Neural cell (in vitro differentiated cells): ENCODE results near the gene PCDH1.

ENCODE experiments used
- CTCF ChIP-seq: fragments of 450-650 bp; IDR thresholded peaks from 2 replicates; pipeline ENCODE4 v1.5.1; 2014; ENCODE audit warnings: antibody characterized with exemption, mild to moderate bottlenecking, moderate library complexity; ENCODE audit not compliant: poor library complexity, severe bottlenecking
- EZH2 ChIP-seq: fragments of 200-600, 300-800 bp; shearing (Covaris generic), sonication (generic); IDR thresholded peaks from 2 replicates; pipeline ENCODE4 v1.6.1; 2014; ENCODE audit warnings: antibody characterized with exemption, low read length, borderline replicate concordance, mild to moderate bottlenecking; ENCODE audit not compliant: insufficient read depth, poor library complexity, severe bottlenecking
- POLR2AphosphoS5 ChIP-seq: IDR thresholded peaks from 2 replicates; pipeline ENCODE4 v1.6.1; 2012

DNA sequence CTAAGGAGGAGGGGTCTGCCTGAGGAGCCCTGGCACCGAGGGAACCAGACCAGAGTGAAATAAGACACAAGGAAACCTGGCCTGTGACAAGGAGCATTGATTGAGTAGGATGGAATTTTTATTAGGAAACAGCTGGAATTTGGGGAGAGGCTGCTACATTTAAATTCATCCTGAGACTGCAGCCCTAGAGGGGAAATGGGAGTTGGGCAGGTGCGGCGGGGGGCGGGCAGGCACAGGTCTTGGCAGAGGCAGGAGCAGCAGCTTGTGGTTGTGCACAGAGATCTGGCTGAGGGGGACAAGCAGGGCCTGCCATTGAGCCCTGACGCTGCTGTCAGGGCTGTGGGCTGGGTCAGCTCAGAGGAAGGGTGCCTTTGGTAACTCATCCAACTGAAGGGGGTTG lies 71.6 kb downstream of the PCDH1 start:
- TF ChIP-seq POLR2AphosphoS5 (no peak), CTCF (no peak), EZH2 (no peak)
